Keratinocyte (primary cell): ENCODE results near the gene TANGO2.

ENCODE experiments used
- CTCF ChIP-seq, 3 experiments: IDR thresholded peaks in 1 of 3; conservative IDR thresholded peaks in 1 of 3; optimal IDR thresholded peaks in 1 of 3; 2 replicates in 2 of 3; 3 replicates in 1 of 3; pipeline versions ENCODE3 to v1.5.1; 2011; ENCODE audit warnings: low read length in 3 of 3, mild to moderate bottlenecking in 3 of 3, moderate library complexity in 2 of 3, control low read depth in 1 of 3, inconsistent platforms in 1 of 3; ENCODE audit not compliant: insufficient read depth in 2 of 3; ENCODE audit errors: extremely low read depth in 1 of 3
- EZH2 ChIP-seq: IDR thresholded peaks from one replicate; pipeline ENCODE4 v1.6.1; 2012; ENCODE audit warnings: inconsistent platforms, mild to moderate bottlenecking, low read length, moderate library complexity

- TF ChIP-seq EZH2 = no peak
- TF ChIP-seq CTCF (optimal IDR thresholded peaks at IDR 0.05 in 1 of 3, IDR thresholded peaks at IDR 0.05 in 1 of 3, conservative IDR thresholded peaks at IDR 0.05 in 1 of 3; ENCODE audit: extremely low read depth in 1 of 3, insufficient read depth in 2 of 3, low read length in 3 of 3) = no peak
These were observed 49.4 kb upstream of the TANGO2 start for GRCh38 chr22:19971276-19972124.
